HG03442 (cell line): ENCODE results near the gene RNF32.
"Not testable (repeated sequence)": the region's sequence is repeated elsewhere in the genome, so short reads cannot be mapped to it uniquely, and the experiment has no call there.

Source experiments
- ATAC-seq: cut with Tn5 transposase; IDR thresholded peaks from one replicate; pipeline ENCODE4 v1.9.1; 2021; ENCODE audit warnings: mild to moderate bottlenecking, moderate library complexity; ENCODE audit not compliant: unreplicated experiment

Gene RNF32

GRCh38 chr7:156612930-156613329 is 27.6 kb upstream of the RNF32 start:
- ATAC-seq: peak; percentile 78

DNA sequence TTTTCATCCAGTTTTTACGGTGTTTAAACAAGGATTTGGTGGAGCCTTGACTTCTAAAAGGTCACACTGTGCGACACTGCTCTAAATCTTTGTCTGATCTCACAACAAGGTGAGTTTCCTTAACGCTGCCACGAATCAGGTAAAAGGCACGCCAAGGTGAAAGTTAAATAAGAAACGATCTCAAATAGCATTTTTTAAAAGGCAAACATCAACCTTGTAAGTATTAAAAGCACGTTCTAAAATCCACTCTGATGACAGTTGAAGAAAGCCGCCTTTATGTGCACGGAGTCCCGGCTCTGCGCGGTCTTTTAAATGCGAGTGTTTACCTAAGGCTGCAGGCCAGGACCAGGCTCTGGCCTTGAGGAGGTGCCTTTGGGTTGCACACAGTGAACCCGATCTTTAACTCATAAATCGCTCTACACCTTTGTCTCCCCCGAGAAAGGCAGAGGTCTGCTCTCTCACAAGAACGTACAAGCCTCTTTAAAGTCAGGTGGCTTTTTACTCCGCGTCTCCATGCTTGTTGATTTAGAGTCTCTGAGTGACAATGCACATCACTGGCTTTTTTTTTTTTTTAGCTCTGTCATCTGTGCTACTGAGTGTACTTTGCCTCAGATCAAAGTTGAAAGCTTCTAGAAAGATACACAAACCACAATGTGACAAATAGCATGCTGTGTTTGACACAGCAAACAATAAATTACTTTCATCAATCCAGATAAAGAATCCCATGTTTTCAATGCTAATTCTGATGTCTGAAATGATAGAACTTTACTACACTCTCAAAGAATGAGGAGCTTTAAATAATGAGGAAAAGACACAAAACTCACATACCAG is 25.9 kb upstream of the RNF32 start:
- ATAC-seq: no peak

DNA sequence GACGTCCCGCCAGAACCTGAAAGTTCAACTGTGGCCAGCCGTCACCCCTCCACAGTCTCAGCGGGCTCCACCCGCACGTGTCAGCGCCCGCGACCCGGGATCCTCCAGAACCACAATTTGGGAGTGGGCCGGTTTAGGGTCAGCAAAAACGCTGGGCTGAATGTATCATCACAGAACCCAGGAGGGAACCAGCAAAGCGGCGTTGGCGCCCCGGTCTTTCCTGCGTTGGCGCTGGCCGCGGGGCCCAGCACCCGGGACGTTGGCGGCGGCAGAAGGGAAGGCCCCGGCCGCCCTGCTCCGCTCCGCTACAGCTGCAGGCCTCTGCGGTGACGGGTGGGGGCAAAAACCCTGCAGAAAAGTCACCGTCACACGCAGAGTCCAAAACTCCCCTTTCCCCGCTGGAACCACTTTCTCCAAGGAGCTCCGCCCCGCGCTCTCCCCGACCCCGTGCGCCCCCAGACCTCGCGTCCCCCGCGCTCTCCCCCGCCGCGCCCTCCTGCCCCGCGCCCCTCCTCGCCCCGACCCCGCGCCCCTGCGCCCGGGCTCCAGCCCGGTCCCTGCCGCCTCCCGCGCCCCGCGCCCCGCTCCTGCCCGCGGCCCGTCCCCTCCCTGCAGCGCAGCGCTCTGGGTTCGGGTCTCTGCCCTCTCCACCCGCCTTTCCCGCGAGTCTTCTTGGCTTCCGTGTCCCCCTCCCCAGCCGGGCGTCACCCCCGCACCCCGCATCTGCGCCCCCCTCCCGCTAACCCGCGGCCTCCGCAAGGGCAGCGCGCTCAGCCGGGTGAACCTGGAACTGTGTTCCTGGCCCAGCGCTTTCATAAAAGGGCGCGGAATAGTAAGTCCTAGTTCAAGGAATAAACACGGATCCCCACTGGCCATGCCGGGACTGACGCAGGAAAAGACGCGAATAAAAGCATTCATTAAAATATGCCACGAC is 24.0 kb upstream of the RNF32 start:
- no peak for ATAC-seq

GRCh38 chr7:156617215-156617614 is 23.4 kb upstream of the RNF32 start:
- ATAC-seq: no peak

DNA sequence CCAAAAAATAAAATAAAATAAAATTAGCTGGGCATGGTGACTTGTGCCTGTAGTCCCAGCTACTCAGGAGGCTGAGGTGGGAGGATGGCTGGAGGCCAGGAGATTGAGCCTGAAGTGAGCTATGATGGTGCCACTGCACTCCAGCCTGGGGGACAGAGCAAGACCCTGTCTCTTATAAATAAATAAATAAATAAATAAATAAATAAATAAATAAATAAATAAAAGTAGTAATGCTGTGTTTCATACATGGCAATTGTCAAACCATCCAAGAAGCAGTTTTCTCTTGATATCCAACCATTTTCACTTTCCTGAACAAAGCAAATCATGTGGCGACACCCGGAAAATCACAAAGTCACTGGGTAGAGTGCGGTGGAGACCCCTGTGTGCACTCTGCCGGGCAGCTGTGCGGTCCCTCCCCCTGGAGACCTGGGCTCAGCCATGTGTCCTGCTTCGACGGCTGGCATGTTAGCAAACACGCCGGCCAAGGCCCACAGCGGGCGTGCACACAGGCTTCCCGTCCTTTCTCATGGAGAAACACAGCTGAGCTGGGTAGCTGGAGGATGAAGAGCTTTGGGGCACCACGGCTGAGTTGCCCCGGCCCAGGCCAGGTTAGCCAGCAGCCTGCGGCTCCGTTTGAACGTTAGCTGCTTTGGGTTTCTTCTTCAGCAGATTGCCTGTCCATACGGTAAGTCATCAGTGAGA is 22.3 kb upstream of the RNF32 start:
- no peak for ATAC-seq

GRCh38 chr7:156618780-156619367 is 21.7 kb upstream of the RNF32 start:
- no peak for ATAC-seq

DNA sequence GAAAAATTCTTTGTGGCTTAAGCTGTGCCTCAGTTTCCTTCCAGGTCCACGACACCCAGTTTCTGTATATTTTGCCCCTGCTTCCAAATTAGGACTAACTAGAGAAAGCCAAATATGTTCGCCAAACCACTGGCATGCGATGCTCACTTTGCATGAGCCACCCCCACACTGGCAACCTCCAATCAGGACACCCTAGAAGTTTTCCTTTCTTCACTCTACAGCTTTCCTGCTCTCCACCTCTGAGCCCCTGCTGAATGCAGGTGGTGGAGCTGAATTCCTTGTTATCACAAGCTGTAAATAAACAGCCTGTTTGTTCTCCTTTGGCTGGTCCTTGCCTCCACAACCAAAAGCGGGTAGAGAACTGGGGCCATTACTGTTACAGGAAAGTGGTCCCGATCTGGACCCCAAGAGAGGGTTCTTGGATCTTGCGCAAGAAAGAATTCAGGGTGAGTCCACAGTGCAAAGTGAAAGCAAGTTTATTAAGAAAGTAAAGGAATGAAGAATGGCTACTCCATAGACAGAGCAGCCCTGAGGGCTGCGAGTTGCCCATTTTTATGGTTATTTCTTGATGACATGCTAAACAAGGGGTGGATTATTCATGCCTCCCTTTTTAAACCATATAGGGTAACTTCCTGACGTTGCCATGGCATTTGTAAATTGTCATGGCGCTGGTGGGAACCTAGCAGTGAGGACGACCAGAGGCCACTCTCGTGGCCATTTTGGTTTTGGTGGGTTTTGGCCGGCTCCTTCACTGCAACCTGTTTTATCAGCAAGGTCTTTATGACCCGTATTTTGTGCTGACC is 20.9 kb upstream of the RNF32 start:
- ATAC-seq: not testable (repeated sequence)

DNA sequence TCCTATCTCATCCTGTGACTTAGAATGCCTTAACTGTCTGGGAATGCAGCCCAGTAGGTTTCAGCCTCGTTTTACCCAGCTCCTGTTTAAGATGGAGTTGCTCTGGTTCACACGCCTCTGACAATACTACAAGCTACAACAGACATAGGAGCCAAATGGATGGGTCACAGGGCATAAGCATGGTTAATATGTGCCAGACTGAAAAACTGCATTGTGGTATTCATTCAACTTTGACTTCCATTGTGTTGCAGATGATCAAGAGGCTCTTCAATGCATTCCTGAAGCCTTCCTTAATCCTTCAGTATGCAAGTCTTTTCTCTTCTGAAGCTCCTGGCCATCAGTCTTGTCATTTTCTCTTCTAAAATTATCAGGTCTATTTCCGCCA is 20.3 kb upstream of the RNF32 start:
- no peak for ATAC-seq

DNA sequence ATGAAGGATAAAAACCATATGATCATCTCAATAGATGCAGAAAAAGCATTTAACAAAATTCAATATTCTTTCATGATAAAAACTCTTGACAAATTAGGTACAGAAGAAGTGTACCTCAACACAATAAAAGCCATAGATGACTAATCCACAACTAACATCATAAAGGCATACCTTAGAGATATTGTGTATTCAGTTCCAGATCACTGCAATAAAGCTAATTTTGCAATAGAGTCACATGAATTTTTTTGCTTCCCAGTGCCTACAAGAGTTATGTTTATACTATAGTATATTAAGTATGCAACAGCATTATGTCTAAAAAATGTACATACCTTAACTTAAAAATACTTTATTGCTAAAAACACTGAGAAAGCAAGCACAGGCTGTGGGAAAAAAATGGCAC is 18.9 kb upstream of the RNF32 start:
- ATAC-seq: no peak

- no peak for ATAC-seq
Measured at GRCh38 chr7:156625580-156625979, 15.0 kb upstream of the RNF32 start.

DNA sequence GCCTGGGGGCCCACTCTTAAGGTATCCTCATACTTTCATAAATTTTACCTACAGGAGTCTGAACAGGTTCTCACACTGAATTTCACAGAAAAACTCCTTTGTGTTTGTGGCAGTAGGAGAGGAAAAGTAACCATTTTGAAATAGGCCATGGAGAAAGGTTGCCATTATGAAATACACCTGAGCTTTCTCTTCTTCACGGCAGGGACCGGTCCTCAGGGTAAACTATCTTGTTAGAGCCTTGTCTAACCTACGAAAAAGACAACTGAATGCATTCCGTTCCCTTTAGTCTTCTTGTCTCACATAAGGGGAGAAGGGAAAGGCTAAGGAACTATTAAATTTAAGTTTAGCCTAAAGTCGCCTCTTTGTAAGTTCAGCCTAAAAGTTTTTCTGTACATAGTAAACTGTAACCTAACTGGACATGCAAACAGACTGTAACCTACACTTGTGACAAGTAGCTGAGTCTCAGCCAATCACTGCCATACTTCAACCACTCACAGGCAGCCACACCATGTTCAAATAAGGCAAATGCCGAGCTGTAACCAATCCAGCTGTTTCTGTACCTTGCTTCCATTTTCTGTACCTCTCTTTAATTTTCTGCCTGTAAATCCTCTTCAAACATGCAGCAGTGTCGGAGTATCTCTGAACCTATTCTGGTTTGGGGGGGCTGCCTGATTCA is 14.2 kb upstream of the RNF32 start:
- no peak for ATAC-seq

DNA sequence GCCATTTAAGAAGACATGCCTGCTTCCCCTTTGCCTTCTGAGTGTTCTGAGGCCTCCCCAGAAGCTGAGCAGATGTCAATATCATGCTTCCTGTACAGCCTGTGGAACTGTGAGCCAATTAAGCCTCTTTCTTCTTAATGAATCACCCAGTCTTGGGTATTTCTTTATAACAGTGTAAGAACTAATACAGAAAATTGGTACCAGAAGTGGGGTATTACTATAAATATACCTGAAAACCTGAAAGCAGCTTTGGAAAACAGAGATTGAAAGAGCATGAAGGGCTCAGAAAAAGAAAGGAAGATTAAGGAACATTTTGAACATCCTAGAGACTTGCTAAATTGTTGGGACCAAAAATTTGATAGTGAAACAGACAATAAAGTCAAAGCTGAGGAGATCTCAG is 12.0 kb upstream of the RNF32 start:
- ATAC-seq: no peak

- ATAC-seq: no peak
Measured at GRCh38 chr7:156629873-156630272, 10.7 kb upstream of the RNF32 start.

GRCh38 chr7:156634117-156634516 is 6.5 kb upstream of the RNF32 start:
- ATAC-seq: no peak

DNA sequence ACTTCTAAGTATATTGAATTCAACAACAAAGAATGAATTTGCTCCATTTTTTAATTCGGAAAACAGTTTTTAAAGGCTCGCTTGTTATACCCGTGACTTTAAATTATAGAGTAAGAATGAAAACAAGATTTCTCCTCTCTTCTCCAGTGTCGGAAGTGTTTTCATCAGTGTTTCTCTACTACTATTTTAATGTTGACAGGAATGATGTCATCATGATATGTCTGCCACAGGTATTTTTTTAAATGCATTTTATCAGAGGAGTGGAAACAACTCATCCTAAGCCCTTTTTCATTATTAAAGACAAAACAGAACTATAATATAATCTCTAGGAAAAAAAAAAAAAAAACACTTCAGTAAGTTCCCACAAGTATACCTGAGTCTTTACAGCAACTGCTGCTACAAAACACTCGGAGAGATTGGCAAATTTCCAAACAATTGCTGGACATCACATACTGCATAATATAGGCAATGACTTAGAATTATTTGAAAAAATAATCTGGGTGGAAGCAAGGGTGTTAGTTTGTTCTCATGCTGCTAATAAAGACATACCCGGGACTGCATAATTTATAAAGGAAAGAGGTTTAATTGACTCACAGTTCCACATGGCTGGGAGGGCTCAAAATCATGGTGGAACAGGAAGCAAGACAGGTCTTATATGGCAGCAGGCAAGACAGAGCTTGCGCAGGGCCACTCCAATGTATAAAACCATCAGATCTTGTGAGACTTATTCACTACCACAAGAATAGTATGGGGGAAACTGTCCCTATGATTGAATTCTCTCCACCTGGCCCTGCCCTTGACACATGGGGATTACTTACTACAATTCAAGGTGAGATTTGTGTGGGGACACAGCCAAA is 4.8 kb upstream of the RNF32 start:
- no peak for ATAC-seq

DNA sequence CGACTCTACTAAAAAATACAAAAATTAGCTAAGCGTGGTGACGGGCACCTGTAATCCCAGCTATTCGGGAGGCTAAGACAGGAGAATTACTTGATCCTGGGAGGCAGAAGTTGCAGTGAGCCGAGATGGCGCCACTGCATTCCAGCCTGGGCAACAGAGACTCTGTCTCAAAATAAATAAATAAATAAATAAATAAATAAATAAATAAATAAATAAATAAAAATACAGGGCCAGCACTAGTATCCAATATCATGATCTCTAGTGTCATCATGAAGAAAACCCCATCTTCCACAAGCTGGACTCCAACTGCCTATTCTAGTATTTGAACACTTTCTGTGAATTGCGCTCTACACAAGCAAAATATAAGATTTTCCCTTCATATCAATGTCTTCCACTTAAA is 3.5 kb upstream of the RNF32 start:
- not testable (repeated sequence) for ATAC-seq

DNA sequence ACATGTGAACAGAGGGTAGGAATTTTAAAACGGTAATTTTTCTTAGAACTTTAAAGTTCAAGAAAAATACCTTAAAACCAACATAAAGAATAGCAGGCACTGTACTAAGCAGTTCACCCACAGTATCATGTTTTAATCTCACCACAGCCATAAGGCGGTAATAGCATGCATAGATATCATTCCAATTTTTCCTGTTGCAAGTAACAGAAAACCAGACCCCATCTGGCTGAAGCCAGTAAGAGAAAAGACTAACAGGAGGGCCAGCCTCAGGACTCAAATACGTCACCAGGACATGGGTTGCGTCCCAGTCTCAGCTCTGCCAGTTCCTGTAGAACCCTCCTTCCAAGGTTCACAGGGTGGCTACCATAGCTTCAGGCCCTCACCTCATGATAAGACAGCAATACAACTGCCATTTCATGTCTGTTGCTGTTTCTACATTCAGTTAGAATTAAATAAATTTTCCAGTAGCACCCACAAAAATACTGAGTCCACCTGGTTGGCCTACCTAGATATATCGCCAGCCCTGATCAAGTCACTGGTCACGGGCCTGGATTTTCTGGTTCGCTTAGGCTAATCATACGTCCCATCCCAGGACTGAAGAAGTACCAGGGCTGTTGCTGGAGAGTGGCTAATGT is 2.0 kb upstream of the RNF32 start:
- ATAC-seq: no peak
